GM19239 (cell line): Measurements from ENCODE around the gene NFASC.

Source experiments
- DNase-seq: peaks from one replicate; pipeline ENCODE4 v3.0.0; 2011; ENCODE audit warnings: low spot score; ENCODE audit not compliant: insufficient read length
- FAIRE-seq: peaks from 2 replicates; lab custom pipeline; 2011; peaks lifted over from hg19 to GRCh38; lab: Jason Lieb, UNC

The NFASC gene

GRCh38 chr1:204854286-204854685 is 16.4 kb upstream of the NFASC start:
- no peak for DNase-seq
- FAIRE-seq = no peak

GRCh38 chr1:204858363-204858821 is 12.3 kb upstream of the NFASC start:
- DNase-seq (no peak), FAIRE-seq (no peak)

- no peak for FAIRE-seq
- no peak for DNase-seq
Measured at GRCh38 chr1:204859861-204860267, 10.8 kb upstream of the NFASC start.

- DNase-seq (no peak), FAIRE-seq (no peak)
Measured at GRCh38 chr1:204863024-204863423, 7.6 kb upstream of the NFASC start.

- DNase-seq (no peak), FAIRE-seq (no peak)
Measured at GRCh38 chr1:204863730-204864129, 6.9 kb upstream of the NFASC start.

GRCh38 chr1:204866051-204866596 is 4.5 kb upstream of the NFASC start:
- DNase-seq (no peak), FAIRE-seq (no peak)

- FAIRE-seq (no peak), DNase-seq (no peak)
Measured at GRCh38 chr1:204867203-204867602, 3.5 kb upstream of the NFASC start.

GRCh38 chr1:204867666-204868339 is 2.9 kb upstream of the NFASC start:
- FAIRE-seq = no peak
- DNase-seq = no peak

- DNase-seq = no peak
- no peak for FAIRE-seq
Measured at GRCh38 chr1:204868340-204868700, 2.3 kb upstream of the NFASC start.

- FAIRE-seq = no peak
Measured at GRCh38 chr1:204869097-204869496, 1.6 kb upstream of the NFASC start.

GRCh38 chr1:204871405-204872037 is 859 bp downstream of the NFASC start:
- DNase-seq (no peak), FAIRE-seq (no peak)

More at GRCh38 chr1:204869097-204869496, 1.6 kb upstream of the NFASC start:
- DNase-seq = no peak

- FAIRE-seq (no peak), DNase-seq (no peak)
Measured at GRCh38 chr1:204872262-204872881, 1.7 kb downstream of the NFASC start.

GRCh38 chr1:204873176-204873575 is 2.5 kb downstream of the NFASC start:
- FAIRE-seq (no peak), DNase-seq (no peak)

GRCh38 chr1:204873714-204874113 is 3.1 kb downstream of the NFASC start:
- DNase-seq = no peak
- no peak for FAIRE-seq

- DNase-seq = no peak
- FAIRE-seq = no peak
Measured at GRCh38 chr1:204874274-204874673, 3.6 kb downstream of the NFASC start.

GRCh38 chr1:204875255-204875654 is 4.6 kb downstream of the NFASC start:
- no peak for FAIRE-seq
- no peak for DNase-seq

- DNase-seq (no peak), FAIRE-seq (no peak)
Measured at GRCh38 chr1:204878621-204879234, 8.1 kb downstream of the NFASC start.

- DNase-seq (no peak), FAIRE-seq (no peak)
Measured at GRCh38 chr1:204879351-204879750, 8.7 kb downstream of the NFASC start.

- DNase-seq (no peak), FAIRE-seq (no peak)
Measured at GRCh38 chr1:204880906-204881305, 10.2 kb downstream of the NFASC start.

- DNase-seq (no peak), FAIRE-seq (no peak)
Measured at GRCh38 chr1:204882479-204882878, 11.8 kb downstream of the NFASC start.

- no peak for DNase-seq
- FAIRE-seq = no peak
Measured at GRCh38 chr1:204883405-204883804, 12.7 kb downstream of the NFASC start.
